Right atrium auricular region (tissue), 2 donors: ENCODE data around the gene FARS2. TPM values are rescaled to one million over a fixed set of nuclear protein-coding genes. Genes with fewer than 3 reads are reported as not detected.

Experiments used
- DNase-seq: peaks from one replicate; pipeline ENCODE4 v3.0.0-alpha.2; 2019; ENCODE audit warnings: low spot score
- H3K27ac ChIP-seq, 2 donors: fragments of 200-600 bp; sonication (generic); 1 replicate in 1 of 2; 2 replicates in 1 of 2; pipeline ENCODE4 v1.5.1; 2016 to 2019
- H3K27me3 ChIP-seq, 2 donors: fragments of 200-600 bp; sonication (generic); one replicate each; pipeline versions ENCODE4 v1.5.1 to v1.6.0; 2017 to 2019
- H3K36me3 ChIP-seq: fragments of 200-600 bp; sonication (generic); one replicate; pipeline ENCODE4 v1.5.1; 2016
- H3K4me1 ChIP-seq, 2 donors: fragments of 200-600 bp; sonication (generic); one replicate each; pipeline versions ENCODE4 v1.5.1 to v1.6.0; 2017 to 2019
- H3K4me3 ChIP-seq, 2 donors: fragments of 200-600 bp; sonication (generic); 1 replicate in 1 of 2; 2 replicates in 1 of 2; pipeline ENCODE4 v1.5.1; 2017 to 2019; ENCODE audit warnings: mild to moderate bottlenecking in 1 of 2, moderate library complexity in 1 of 2
- H3K9me3 ChIP-seq, 2 donors: fragments of 200-600 bp; sonication (generic); one replicate each; pipeline ENCODE4 v1.5.1; 2019
- CTCF ChIP-seq, 2 donors: fragments of 200-600 bp; sonication (generic); IDR thresholded peaks; one replicate each; pipeline ENCODE4 v1.5.1; 2019; ENCODE audit warnings: antibody characterized with exemption in 2 of 2
- total RNA-seq, 2 donors: library from RNA; depleted of rRNA; stranded (reverse); fragments of >200 nt; gene quantifications; one replicate each; pipeline ENCODE4 v1.1.0, GENCODE V29; 2016

Gene FARS2
- total RNA-seq, 2 donors from 2014 or later, result 9.4 to 15.0 TPM

GRCh38 chr6:5403076-5403475 is 141.8 kb downstream of the FARS2 start:
- H3K27me3 ChIP-seq, result no peaks in the 10 kb centered on the region
- no peak for TF ChIP-seq CTCF (IDR thresholded peaks at IDR 0.05)
- H3K4me1 ChIP-seq, result no peaks in the 10 kb centered on the region
- no peak for DNase-seq
- no peaks in the 10 kb centered on the region for H3K36me3 ChIP-seq
- H3K27ac ChIP-seq, result no peak overlapping the region
- H3K9me3 ChIP-seq, result peaks cover 0 to 8% of the 10 kb centered on the region in 2 donors
- no peak overlapping the region for H3K4me3 ChIP-seq

- no peaks in the 10 kb centered on the region for H3K36me3 ChIP-seq
- H3K9me3 ChIP-seq, result peaks cover 0 to 8% of the 10 kb centered on the region in 2 donors
- H3K27me3 ChIP-seq, result no peaks in the 10 kb centered on the region
- no peak overlapping the region for H3K27ac ChIP-seq
- H3K4me3 ChIP-seq, result no peak overlapping the region
- TF ChIP-seq CTCF (IDR thresholded peaks at IDR 0.05), result no peak
- DNase-seq, result no peak
- H3K4me1 ChIP-seq, result no peaks in the 10 kb centered on the region
These were observed 142.3 kb downstream of the FARS2 start for GRCh38 chr6:5403609-5404008.

GRCh38 chr6:5405976-5406375 is 144.7 kb downstream of the FARS2 start:
- no peak overlapping the region for H3K4me3 ChIP-seq
- H3K27ac ChIP-seq, result no peak overlapping the region
- no peaks in the 10 kb centered on the region for H3K27me3 ChIP-seq
- H3K9me3 ChIP-seq, result peaks cover 0 to 8% of the 10 kb centered on the region in 2 donors
- no peak for DNase-seq
- no peaks in the 10 kb centered on the region for H3K4me1 ChIP-seq
- TF ChIP-seq CTCF (IDR thresholded peaks at IDR 0.05), result no peak
- H3K36me3 ChIP-seq, result no peaks in the 10 kb centered on the region

- H3K36me3 ChIP-seq, result no peaks in the 10 kb centered on the region
- no peak overlapping the region for H3K27ac ChIP-seq
- no peaks in the 10 kb centered on the region for H3K27me3 ChIP-seq
- no peak overlapping the region for H3K4me3 ChIP-seq
- DNase-seq, result no peak
- no peak for TF ChIP-seq CTCF (IDR thresholded peaks at IDR 0.05)
- no peaks in the 10 kb centered on the region for H3K4me1 ChIP-seq
- H3K9me3 ChIP-seq, result no peaks in the 10 kb centered on the region
These were observed 150.1 kb downstream of the FARS2 start for GRCh38 chr6:5411414-5411813.

GRCh38 chr6:5412017-5412416 is 150.7 kb downstream of the FARS2 start:
- H3K27me3 ChIP-seq, result no peaks in the 10 kb centered on the region
- no peak for TF ChIP-seq CTCF (IDR thresholded peaks at IDR 0.05)
- no peaks in the 10 kb centered on the region for H3K36me3 ChIP-seq
- H3K27ac ChIP-seq, result no peak overlapping the region
- no peak overlapping the region for H3K4me3 ChIP-seq
- no peak for DNase-seq
- no peaks in the 10 kb centered on the region for H3K9me3 ChIP-seq
- no peaks in the 10 kb centered on the region for H3K4me1 ChIP-seq

GRCh38 chr6:5412663-5413062 is 151.3 kb downstream of the FARS2 start:
- no peak for DNase-seq
- no peak for TF ChIP-seq CTCF (IDR thresholded peaks at IDR 0.05)

More at GRCh38 chr6:5412663-5413062, 151.3 kb downstream of the FARS2 start:
- no peak overlapping the region for H3K4me3 ChIP-seq
- H3K36me3 ChIP-seq, result no peaks in the 10 kb centered on the region
- H3K27ac ChIP-seq, result no peak overlapping the region
- no peaks in the 10 kb centered on the region for H3K27me3 ChIP-seq
- H3K9me3 ChIP-seq, result no peaks in the 10 kb centered on the region
- no peaks in the 10 kb centered on the region for H3K4me1 ChIP-seq
